Keratinocyte (primary cell): ENCODE results near the gene MCM6. TPM values are rescaled to one million over a fixed set of nuclear protein-coding genes. Genes with fewer than 3 reads are reported as not detected.
"Not testable (repeated sequence)": the region's sequence is repeated elsewhere in the genome, so short reads cannot be mapped to it uniquely, and the experiment has no call there.

Source experiments
- DNase-seq: peaks from one replicate; pipeline ENCODE4 v3.0.0-alpha.2; 2011; ENCODE audit warnings: low read depth, missing footprints, low spot score
- FAIRE-seq: peaks from 2 replicates; lab custom pipeline; 2011; peaks lifted over from hg19 to GRCh38; lab: Jason Lieb, UNC
- H2AFZ ChIP-seq: 2 replicates; pipeline ENCODE4 v1.6.0; 2012; ENCODE audit warnings: low read length, control low read depth, inconsistent platforms; ENCODE audit not compliant: control insufficient read depth
- H3K27ac ChIP-seq: 2 replicates; pipeline ENCODE4 v1.5.1; 2011; ENCODE audit warnings: low read length; ENCODE audit not compliant: control insufficient read depth, insufficient read depth
- H3K27me3 ChIP-seq: 3 replicates; pipeline ENCODE4 v1.6.0; 2011; ENCODE audit warnings: low read length; ENCODE audit not compliant: control insufficient read depth, insufficient read depth; ENCODE audit errors: extremely low read depth
- H3K36me3 ChIP-seq, 2 experiments: 2 replicates in 1 of 2; 3 replicates in 1 of 2; pipeline ENCODE4 v1.5.1; 2011; ENCODE audit warnings: low read length in 2 of 2, mild to moderate bottlenecking in 1 of 2; ENCODE audit not compliant: control insufficient read depth in 2 of 2, insufficient read depth in 2 of 2; ENCODE audit errors: extremely low read depth in 1 of 2
- H3K4me1 ChIP-seq: 3 replicates; pipeline ENCODE4 v1.5.1; 2011; ENCODE audit warnings: low read length; ENCODE audit not compliant: control insufficient read depth, insufficient read depth; ENCODE audit errors: extremely low read depth
- H3K4me2 ChIP-seq: 3 replicates; pipeline ENCODE4 v1.6.0; 2011; ENCODE audit warnings: low read depth, low read length; ENCODE audit not compliant: control insufficient read depth, insufficient read depth; ENCODE audit errors: extremely low read depth
- H3K4me3 ChIP-seq, 3 experiments: fragments of 200-600 bp in 1 of 3; sonication (generic) in 1 of 3; 2 replicates in 2 of 3; 3 replicates in 1 of 3; pipeline ENCODE4 v1.5.1; 2011 to 2016; ENCODE audit warnings: low read length in 3 of 3, mild to moderate bottlenecking in 3 of 3, control low read depth in 2 of 3, inconsistent platforms in 1 of 3, low read depth in 1 of 3, mixed read lengths in 1 of 3, mixed run types in 1 of 3, moderate library complexity in 1 of 3; ENCODE audit not compliant: control insufficient read depth in 2 of 3, insufficient read depth in 2 of 3; ENCODE audit errors: extremely low read depth in 1 of 3
- H3K79me2 ChIP-seq: 2 replicates; pipeline ENCODE4 v1.6.0; 2012; ENCODE audit warnings: low read length; ENCODE audit not compliant: control insufficient read depth, insufficient read depth
- H3K9ac ChIP-seq: 3 replicates; pipeline ENCODE4 v1.6.0; 2011; ENCODE audit warnings: low read length; ENCODE audit not compliant: control insufficient read depth, insufficient read depth; ENCODE audit errors: extremely low read depth
- H3K9me1 ChIP-seq: 3 replicates; pipeline ENCODE4 v1.6.0; 2011; ENCODE audit warnings: low read length; ENCODE audit not compliant: control insufficient read depth, insufficient read depth; ENCODE audit errors: extremely low read depth
- H3K9me3 ChIP-seq: 2 replicates; pipeline ENCODE4 v1.5.1; 2012; ENCODE audit warnings: low read depth, low read length; ENCODE audit not compliant: control insufficient read depth
- H4K20me1 ChIP-seq: 3 replicates; pipeline ENCODE4 v1.6.0; 2011; ENCODE audit warnings: low read length; ENCODE audit not compliant: control insufficient read depth, insufficient read depth; ENCODE audit errors: extremely low read depth
- EZH2 ChIP-seq: IDR thresholded peaks from one replicate; pipeline ENCODE4 v1.6.1; 2012; ENCODE audit warnings: inconsistent platforms, mild to moderate bottlenecking, low read length, moderate library complexity
- dilution Hi-C: fragments of 300-500 bp; cut with MboI; formaldehyde crosslinking; loops from one replicate; pipeline ENCODE4 v1.7.0; 2020; ENCODE audit warnings: low sequenced_read_pairs; ENCODE audit not compliant: extremely low pct_ligation_motif_present
- polyA plus RNA-seq, 5 experiments: library from polyadenylated mRNA; depleted of rRNA in 3 of 5; stranded (reverse) in 3 of 5; stranded (forward) in 1 of 5; unstranded in 1 of 5; fragments of >200 nt; gene quantifications; 1 replicate in 1 of 5; 2 replicates in 3 of 5; 3 replicates in 1 of 5; pipeline versions ENCODE4 v1.2.1 to v1.2.3, GENCODE V29; 2011 to 2012; ENCODE audit warnings: missing spikeins in 2 of 5, low read depth in 1 of 5, low replicate concordance in 1 of 5
- TF ChIP-seq, protein P1 (sequence below), 3 experiments: IDR thresholded peaks in 1 of 3; conservative IDR thresholded peaks in 1 of 3; optimal IDR thresholded peaks in 1 of 3; 2 replicates in 2 of 3; 3 replicates in 1 of 3; pipeline versions ENCODE3 to v1.5.1; 2011; ENCODE audit warnings: low read length in 3 of 3, mild to moderate bottlenecking in 3 of 3, moderate library complexity in 2 of 3, control low read depth in 1 of 3, inconsistent platforms in 1 of 3; ENCODE audit not compliant: insufficient read depth in 2 of 3; ENCODE audit errors: extremely low read depth in 1 of 3

Gene MCM6
- polyA plus RNA-seq, 1 donor (not counting 4 experiments of a cell fraction or from before 2014, with no cell fraction given) = 23.2 TPM

DNA sequence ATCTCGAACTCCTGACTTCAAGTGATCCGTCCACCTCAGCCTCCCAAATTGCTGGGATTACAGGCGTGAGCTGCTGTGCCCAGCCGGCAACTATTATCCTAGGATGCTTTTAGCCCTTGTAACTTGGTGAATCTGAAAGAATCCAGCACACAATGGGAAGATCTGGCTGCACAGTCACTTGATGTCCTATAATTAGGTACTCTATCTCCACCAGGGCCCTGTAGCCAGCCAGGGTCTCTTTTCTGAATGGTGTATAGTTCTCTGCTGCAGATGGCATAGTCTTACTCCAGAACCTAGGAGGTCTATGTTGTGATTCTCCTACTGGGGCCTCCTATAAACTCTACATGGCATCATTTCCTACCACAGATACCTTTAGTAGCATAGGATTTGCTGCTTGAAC, 13.9 kb upstream of the MCM6 start:
- no peaks in the 10 kb centered on the region for H3K9me1 ChIP-seq
- DNase-seq = no peak
- H3K9me3 ChIP-seq = no peaks in the 10 kb centered on the region
- no peak overlapping the region for H3K4me3 ChIP-seq
- no peak for FAIRE-seq
- H4K20me1 ChIP-seq = no peaks in the 10 kb centered on the region
- no peaks in the 10 kb centered on the region for H3K4me1 ChIP-seq
- H3K9ac ChIP-seq = no peak overlapping the region
- dilution Hi-C loops = no loop called here
- H3K27me3 ChIP-seq = no peaks in the 10 kb centered on the region
- no peaks in the 10 kb centered on the region for H3K36me3 ChIP-seq
- no peak overlapping the region for H3K27ac ChIP-seq
- no peaks in the 10 kb centered on the region for H3K79me2 ChIP-seq
- no peak overlapping the region for H3K4me2 ChIP-seq
- no peak overlapping the region for H2AFZ ChIP-seq
- TF ChIP-seq, protein P1, sequence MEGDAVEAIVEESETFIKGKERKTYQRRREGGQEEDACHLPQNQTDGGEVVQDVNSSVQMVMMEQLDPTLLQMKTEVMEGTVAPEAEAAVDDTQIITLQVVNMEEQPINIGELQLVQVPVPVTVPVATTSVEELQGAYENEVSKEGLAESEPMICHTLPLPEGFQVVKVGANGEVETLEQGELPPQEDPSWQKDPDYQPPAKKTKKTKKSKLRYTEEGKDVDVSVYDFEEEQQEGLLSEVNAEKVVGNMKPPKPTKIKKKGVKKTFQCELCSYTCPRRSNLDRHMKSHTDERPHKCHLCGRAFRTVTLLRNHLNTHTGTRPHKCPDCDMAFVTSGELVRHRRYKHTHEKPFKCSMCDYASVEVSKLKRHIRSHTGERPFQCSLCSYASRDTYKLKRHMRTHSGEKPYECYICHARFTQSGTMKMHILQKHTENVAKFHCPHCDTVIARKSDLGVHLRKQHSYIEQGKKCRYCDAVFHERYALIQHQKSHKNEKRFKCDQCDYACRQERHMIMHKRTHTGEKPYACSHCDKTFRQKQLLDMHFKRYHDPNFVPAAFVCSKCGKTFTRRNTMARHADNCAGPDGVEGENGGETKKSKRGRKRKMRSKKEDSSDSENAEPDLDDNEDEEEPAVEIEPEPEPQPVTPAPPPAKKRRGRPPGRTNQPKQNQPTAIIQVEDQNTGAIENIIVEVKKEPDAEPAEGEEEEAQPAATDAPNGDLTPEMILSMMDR (optimal IDR thresholded peaks at IDR 0.05 in 1 of 3, IDR thresholded peaks at IDR 0.05 in 1 of 3, conservative IDR thresholded peaks at IDR 0.05 in 1 of 3; ENCODE audit: extremely low read depth in 1 of 3, insufficient read depth in 2 of 3, low read length in 3 of 3) = no peak
- TF ChIP-seq EZH2 = no peak

DNA sequence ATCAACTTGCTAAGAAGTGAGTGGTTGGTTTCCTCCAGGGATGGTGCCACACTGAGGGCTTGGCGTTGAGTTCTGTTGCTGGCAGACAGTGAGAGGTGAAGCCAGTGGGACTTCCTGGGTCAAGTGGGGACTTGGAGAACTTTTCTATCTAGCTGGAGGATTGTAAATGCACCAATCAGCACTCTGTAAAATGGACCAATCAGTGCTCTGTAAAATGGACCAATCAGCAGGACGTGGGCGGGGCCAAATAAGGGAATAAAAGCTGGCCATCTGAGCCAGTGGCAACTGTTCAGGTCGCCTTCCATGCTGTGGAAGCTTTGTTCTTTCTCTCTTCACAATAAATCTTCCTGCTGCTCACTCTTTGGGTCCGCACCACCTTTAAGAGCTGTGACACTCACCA, 12.3 kb upstream of the MCM6 start:
- H3K9ac ChIP-seq, H3K79me2 ChIP-seq, DNase-seq, H2AFZ ChIP-seq, H3K4me2 ChIP-seq, H3K9me3 ChIP-seq, H3K27me3 ChIP-seq, H3K27ac ChIP-seq, dilution Hi-C loops, H3K36me3 ChIP-seq, H3K4me3 ChIP-seq, FAIRE-seq, H3K4me1 ChIP-seq, H3K9me1 ChIP-seq, H4K20me1 ChIP-seq: not testable (repeated sequence)

DNA sequence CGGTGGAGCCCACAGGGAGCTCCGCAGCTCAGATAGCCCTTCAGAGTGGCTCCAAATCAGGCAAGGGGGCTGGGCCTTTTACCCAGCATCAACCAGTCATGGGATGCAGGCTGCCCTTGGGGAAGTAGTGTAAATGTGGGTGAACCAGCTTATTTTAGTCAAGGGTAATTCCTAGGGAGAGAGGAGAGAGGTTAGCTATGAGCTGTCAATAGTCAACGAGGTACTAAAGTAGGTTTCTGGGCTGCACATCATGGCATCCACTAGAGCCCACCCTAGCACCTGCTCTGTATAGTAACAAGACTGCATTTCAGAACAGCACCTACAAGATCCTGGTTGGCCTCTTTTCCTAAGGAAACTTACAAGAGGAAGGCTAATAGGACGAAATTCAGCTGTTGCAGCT, 9.5 kb upstream of the MCM6 start:
- no peaks in the 10 kb centered on the region for H3K9me3 ChIP-seq
- H3K9ac ChIP-seq = no peak overlapping the region
- dilution Hi-C loops = no loop called here
- no peaks in the 10 kb centered on the region for H3K36me3 ChIP-seq
- no peaks in the 10 kb centered on the region for H4K20me1 ChIP-seq
- no peak overlapping the region for H3K4me3 ChIP-seq
- no peaks in the 10 kb centered on the region for H3K9me1 ChIP-seq
- H3K4me1 ChIP-seq = no peaks in the 10 kb centered on the region
- no peak for DNase-seq
- H3K4me2 ChIP-seq = no peak overlapping the region
- no peak for FAIRE-seq
- no peak overlapping the region for H2AFZ ChIP-seq
- no peaks in the 10 kb centered on the region for H3K27me3 ChIP-seq
- no peak for TF ChIP-seq EZH2
- TF ChIP-seq, protein P1 (optimal IDR thresholded peaks at IDR 0.05 in 1 of 3, IDR thresholded peaks at IDR 0.05 in 1 of 3, conservative IDR thresholded peaks at IDR 0.05 in 1 of 3; ENCODE audit: extremely low read depth in 1 of 3, insufficient read depth in 2 of 3, low read length in 3 of 3) = no peak
- H3K27ac ChIP-seq = no peak overlapping the region
- H3K79me2 ChIP-seq = no peaks in the 10 kb centered on the region
